Measurements from ENCODE around the gene ZNF668. TPM values are rescaled to one million over a fixed set of nuclear protein-coding genes. Genes with fewer than 3 reads are reported as not detected.

The ZNF668 gene
- total and polyA plus RNA-seq, 2 experiments from 2014 or later: 6.2 to 13.1 TPM

- TF ChIP-seq ZNF114 (CRISPR knock-in tag; IDR thresholded peaks at IDR 0.05): no peak
- TF ChIP-seq EZH2phosphoT487 (IDR thresholded peaks at IDR 0.05; ENCODE audit: unreplicated experiment): no peak
- TF ChIP-seq STAT1 (IDR thresholded peaks at IDR 0.05; ENCODE audit: unreplicated experiment): no peak
- no peak for TF ChIP-seq NANOG (IDR thresholded peaks at IDR 0.05; ENCODE audit: borderline replicate concordance)
- TF ChIP-seq REST (IDR thresholded peaks at IDR 0.05; ENCODE audit: unreplicated experiment): no peak
- TF ChIP-seq JUNB (IDR thresholded peaks at IDR 0.05; ENCODE audit: unreplicated experiment): no peak
- TF ChIP-seq CREB1 (CRISPR knock-in tag; IDR thresholded peaks at IDR 0.05; ENCODE audit: low read depth): no peak
- no peak for TF ChIP-seq POLR2AphosphoS5 (IDR thresholded peaks at IDR 0.05; ENCODE audit: low read depth)
- no peak for TF ChIP-seq CTCF (conservative IDR thresholded peaks at IDR 0.05; ENCODE audit: low read depth in 2 of 2)
Measured at GRCh38 chr16:31092330-31092729, 18.3 kb upstream of the ZNF668 start (continued).

DNA sequence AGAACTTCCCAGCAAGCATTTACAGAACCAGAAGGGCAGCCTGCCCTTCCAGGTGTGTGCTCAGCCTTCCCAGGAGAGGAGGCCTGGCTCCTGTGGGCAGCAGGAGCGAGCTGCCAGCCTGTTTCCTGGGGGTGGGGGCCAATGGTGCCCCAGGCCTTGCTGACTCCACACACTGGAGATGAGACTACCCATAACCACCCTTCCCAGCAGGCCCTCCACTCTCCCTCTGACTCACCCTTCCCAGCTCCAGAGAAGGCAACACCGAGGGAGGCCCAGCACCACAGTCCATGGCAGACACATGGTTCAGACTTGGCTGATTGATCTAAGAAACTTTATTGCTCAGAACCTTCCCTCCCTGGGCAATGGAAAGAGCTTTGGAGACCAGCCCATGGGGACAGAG is 16.5 kb upstream of the ZNF668 start:
- peaks cover 2% of the 10 kb centered on the region; the same call in 1 of the 3 replicates for H3K9me3 Mint-ChIP-seq
- peaks cover 20% of the 10 kb centered on the region for H3K27me3 Mint-ChIP-seq (ENCODE audit: insufficient read depth, low read depth, poor library complexity)
- no peak overlapping the region for H3K4me2 ChIP-seq
- no peak overlapping the region for H2AFZ ChIP-seq
- no peaks in the 10 kb centered on the region for H3K27me3 ChIP-seq (ENCODE audit: insufficient read depth)
- H3K4me3 Mint-ChIP-seq: no peak overlapping the region
- peaks cover 7% of the 10 kb centered on the region; the same call in 1 of the 2 replicates for H3K4me1 ChIP-seq (ENCODE audit: insufficient read depth)
- no peaks in the 10 kb centered on the region for H4K20me1 ChIP-seq (replicated peaks; ENCODE audit: insufficient read depth)
- ATAC-seq: no peak
- no peak overlapping the region; the same call in 1 of the 2 replicates for H3K27ac Mint-ChIP-seq
- no peak overlapping the region for H3K4me3 ChIP-seq
- peaks cover 16% of the 10 kb centered on the region for H3K79me2 ChIP-seq (replicated peaks; ENCODE audit: insufficient read depth)
- peaks cover 6% of the 10 kb centered on the region for H3K4me1 Mint-ChIP-seq
- H3K9me2 ChIP-seq (ENCODE audit: insufficient read depth): no peaks in the 10 kb centered on the region
- no peak overlapping the region for H3K27ac ChIP-seq (ENCODE audit: low read depth)
- no peaks in the 10 kb centered on the region for H3K36me3 ChIP-seq (ENCODE audit: insufficient read depth)
- peaks cover 6% of the 10 kb centered on the region; the same call in 1 of the 2 replicates for H3F3A ChIP-seq (replicated peaks; ENCODE audit: low read depth)
- no peak for DNase-seq (ENCODE audit: low spot score)
- peaks cover 25% of the 10 kb centered on the region for H3K36me3 Mint-ChIP-seq (ENCODE audit: low read depth)
- no peak for TF ChIP-seq ZNF331 (CRISPR knock-in tag; IDR thresholded peaks at IDR 0.05; ENCODE audit: low read depth)
- TF ChIP-seq CREB1 (CRISPR knock-in tag; IDR thresholded peaks at IDR 0.05; ENCODE audit: low read depth): no peak
- TF ChIP-seq NANOG (IDR thresholded peaks at IDR 0.05; ENCODE audit: borderline replicate concordance): no peak
- TF ChIP-seq REST (IDR thresholded peaks at IDR 0.05; ENCODE audit: unreplicated experiment): no peak
